Measurements from ENCODE around the gene OR2S2. TPM values are rescaled to one million over a fixed set of nuclear protein-coding genes. Genes with fewer than 3 reads are reported as not detected.

Gene OR2S2
- total RNA-seq, 1 experiment from 2014 or later = not detected

DNA sequence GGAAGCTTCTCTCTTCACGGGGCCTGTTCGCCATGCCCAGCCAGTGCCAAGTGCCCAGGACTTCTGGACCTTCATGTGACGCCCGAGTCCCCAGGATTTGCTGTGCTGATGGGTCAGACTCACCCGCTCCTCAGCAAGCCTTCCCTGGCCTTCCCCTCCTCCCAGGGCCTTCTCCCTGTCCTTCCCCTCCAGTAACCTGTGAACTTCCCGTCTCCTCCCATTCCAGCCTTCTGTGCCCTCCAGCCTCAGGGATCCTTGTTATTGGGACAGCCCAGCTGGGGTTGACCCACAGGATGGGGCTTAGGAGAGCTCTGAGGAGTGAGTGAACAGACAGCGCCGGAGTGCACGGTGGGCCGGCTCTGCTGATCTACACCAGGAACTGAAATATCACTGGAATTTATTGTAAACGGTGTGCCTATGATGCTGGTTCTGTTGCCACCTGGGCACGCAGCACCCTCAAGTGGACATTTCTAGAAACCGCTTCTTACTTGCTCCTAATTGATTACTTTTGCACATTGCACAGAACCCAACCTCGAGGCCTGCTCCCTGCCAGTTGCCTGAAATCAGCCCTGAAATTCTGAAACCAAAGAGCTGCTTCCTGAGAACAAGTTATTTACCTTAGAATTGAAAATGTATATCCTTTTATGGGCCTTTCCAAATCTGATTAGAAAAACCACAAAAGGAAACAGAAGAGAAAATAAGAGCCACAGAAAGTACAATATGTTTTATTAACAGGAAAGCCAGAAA is 47.2 kb downstream of the OR2S2 start:
- Histone ChIP-seq H3K4me1 (ENCODE audit: insufficient read depth, low read length) (peaks cover 57% of the 10 kb centered on the region), H3K9me3 (ENCODE audit: low read length) (no peaks in the 10 kb centered on the region), H3F3A (ENCODE audit: low read length, unreplicated experiment) (peaks cover 11% of the 10 kb centered on the region), H3K9ac (ENCODE audit: low read length) (no peak overlapping the region), H3K4me2 (ENCODE audit: low read length) (peak overlapping the region; percentile 50; the same call in 1 of the 2 replicates), H3K27me3 (ENCODE audit: low read length) (no peaks in the 10 kb centered on the region), H3K79me2 (ENCODE audit: low read length) (peaks cover 10% of the 10 kb centered on the region), H4K20me1 (ENCODE audit: low read length) (no peaks in the 10 kb centered on the region), H3K27ac (ENCODE audit: low read length) (no peak overlapping the region), H3K36me3 (ENCODE audit: low read depth, low read length) (no peaks in the 10 kb centered on the region), H2AFZ (ENCODE audit: low read length) (peak overlapping the region; percentile 40; the same call in 1 of the 2 replicates), H3K4me3 (ENCODE audit: low read length) (no peak overlapping the region), H3K9me2 (replicated peaks; ENCODE audit: low read length) (no peaks in the 10 kb centered on the region)
- ATAC-seq (no peak; the same call in 1 of the 2 replicates), DNase-seq (peak; percentile 78)
- intact Hi-C loops (cut with micrococcal nuclease) = no loop called here
- ChIA-PET CTCF (interaction anchor here (0.6 kb wide), 2 partner anchors 29 to 77 kb away, joined by 3 read pairs; no protein-coding TSS in a partner anchor), POLR2A (ENCODE audit: unreplicated experiment) (no interaction called here)
- TF ChIP-seq CTCF (conservative IDR thresholded peaks at IDR 0.05; ENCODE audit: low read depth, low read length) (peak; percentile 77), EZH2 (IDR thresholded peaks at IDR 0.05; ENCODE audit: low read length, unreplicated experiment) (no peak)
- BruUV-seq (replicated peaks) = no TSS peak

- CTCF ChIA-PET = interaction anchor here (0.6 kb wide), 1 partner anchor 77 kb away, joined by 3 read pairs; no protein-coding TSS in a partner anchor
- Histone ChIP-seq H2AFZ (ENCODE audit: low read length) (no peak overlapping the region), H3K36me3 (ENCODE audit: low read depth, low read length) (no peaks in the 10 kb centered on the region), H3K9me2 (replicated peaks; ENCODE audit: low read length) (no peaks in the 10 kb centered on the region), H3K79me2 (ENCODE audit: low read length) (peaks cover 10% of the 10 kb centered on the region), H3K4me3 (ENCODE audit: low read length) (no peak overlapping the region), H3K4me1 (ENCODE audit: insufficient read depth, low read length) (peaks cover 65% of the 10 kb centered on the region), H3K4me2 (ENCODE audit: low read length) (no peak overlapping the region), H3K27ac (ENCODE audit: low read length) (peak overlapping the region; percentile 94), H3K9me3 (ENCODE audit: low read length) (no peaks in the 10 kb centered on the region), H4K20me1 (ENCODE audit: low read length) (no peaks in the 10 kb centered on the region), H3F3A (ENCODE audit: low read length, unreplicated experiment) (peaks cover 11% of the 10 kb centered on the region), H3K27me3 (ENCODE audit: low read length) (no peaks in the 10 kb centered on the region), H3K9ac (ENCODE audit: low read length) (no peak overlapping the region)
- BruUV-seq (replicated peaks) = no TSS peak
- POLR2A ChIA-PET (ENCODE audit: unreplicated experiment) = no interaction called here
- DNase-seq (no peak), ATAC-seq (no peak)
- intact Hi-C loops (cut with micrococcal nuclease) = no loop called here
- no peak for TF ChIP-seq EZH2phosphoT487 (IDR thresholded peaks at IDR 0.05; ENCODE audit: borderline replicate concordance, low read length)
- TF ChIP-seq CTCF (conservative IDR thresholded peaks at IDR 0.05; ENCODE audit: low read depth, low read length) = no peak
- no peak for TF ChIP-seq EZH2 (IDR thresholded peaks at IDR 0.05; ENCODE audit: low read length, unreplicated experiment)
Measured at GRCh38 chr9:35909687-35910612, 48.0 kb downstream of the OR2S2 start.
